CD14-positive monocyte (primary cell): ENCODE results near the gene HADH. TPM values are rescaled to one million over a fixed set of nuclear protein-coding genes. Genes with fewer than 3 reads are reported as not detected.

ENCODE experiments used
- DNase-seq, 3 donors: peaks; one replicate each; pipeline ENCODE4 v3.0.0-alpha.2; 2011 to 2022
- H2AFZ ChIP-seq: 2 replicates; pipeline ENCODE4 v1.6.0; 2012; ENCODE audit warnings: mild to moderate bottlenecking, low read depth, low read length, inconsistent platforms; ENCODE audit not compliant: insufficient read depth, poor library complexity, severe bottlenecking
- H3K27ac ChIP-seq, 2 donors: 1 replicate in 1 of 2; 2 replicates in 1 of 2; pipeline ENCODE4 v1.5.1; 2012 to 2013; ENCODE audit warnings: low read length in 2 of 2, control low read depth in 1 of 2, inconsistent platforms in 1 of 2, low read depth in 1 of 2, mild to moderate bottlenecking in 1 of 2
- H3K27me3 ChIP-seq, 2 donors: one replicate each; pipeline versions ENCODE4 v1.6.0 to v1.6.1; 2011 to 2013; ENCODE audit warnings: low read length in 2 of 2; ENCODE audit not compliant: control insufficient read depth in 2 of 2, insufficient read depth in 2 of 2
- H3K36me3 ChIP-seq, 2 donors: replicated peaks in 1 of 2; 1 replicate in 1 of 2; 2 replicates in 1 of 2; pipeline versions ENCODE4 v1.5.1 to v1.6.1; 2012 to 2013; ENCODE audit warnings: low read length in 2 of 2, control low read depth in 1 of 2, inconsistent platforms in 1 of 2, mild to moderate bottlenecking in 1 of 2; ENCODE audit not compliant: insufficient read depth in 2 of 2, control insufficient read depth in 1 of 2
- H3K4me1 ChIP-seq, 2 donors: 1 replicate in 1 of 2; 2 replicates in 1 of 2; pipeline versions ENCODE4 v1.5.1 to v1.6.1; 2012 to 2013; ENCODE audit warnings: low read length in 2 of 2, control low read depth in 1 of 2, inconsistent platforms in 1 of 2, mild to moderate bottlenecking in 1 of 2, moderate library complexity in 1 of 2; ENCODE audit not compliant: insufficient read depth in 2 of 2, control insufficient read depth in 1 of 2
- H3K4me2 ChIP-seq: replicated peaks from 2 replicates; pipeline ENCODE3; 2012; ENCODE audit warnings: low read length, moderate library complexity, mild to moderate bottlenecking; ENCODE audit not compliant: poor library complexity, severe bottlenecking; ENCODE audit errors: extremely low read depth
- H3K4me3 ChIP-seq, 3 experiments: fragments of 200-600 bp in 1 of 3; sonication (generic) in 1 of 3; replicated peaks in 1 of 3; 1 replicate in 2 of 3; 2 replicates in 1 of 3; pipeline ENCODE4 v1.5.1; 2011 to 2013; ENCODE audit warnings: low read length in 3 of 3, mild to moderate bottlenecking in 3 of 3, control low read depth in 2 of 3, low read depth in 2 of 3, inconsistent platforms in 1 of 3, moderate library complexity in 1 of 3
- H3K79me2 ChIP-seq: 2 replicates; pipeline ENCODE4 v1.6.0; 2012; ENCODE audit warnings: mild to moderate bottlenecking, control low read depth, inconsistent platforms, low read length, moderate library complexity; ENCODE audit not compliant: insufficient read depth
- H3K9ac ChIP-seq: 2 replicates; pipeline ENCODE4 v1.6.0; 2017; ENCODE audit warnings: low read length, mild to moderate bottlenecking; ENCODE audit not compliant: insufficient read depth, poor library complexity, severe bottlenecking
- H3K9me3 ChIP-seq, 2 donors: replicated peaks in 1 of 2; 1 replicate in 1 of 2; 2 replicates in 1 of 2; pipeline versions ENCODE4 v1.5.1 to v1.6.1; 2012 to 2013; ENCODE audit warnings: low read length in 2 of 2, control low read depth in 1 of 2; ENCODE audit not compliant: control insufficient read depth in 1 of 2, insufficient read depth in 1 of 2
- H4K20me1 ChIP-seq: 2 replicates; pipeline ENCODE4 v1.6.0; 2012; ENCODE audit warnings: mild to moderate bottlenecking, low read length, control low read depth, moderate library complexity; ENCODE audit not compliant: insufficient read depth
- H3K27ac Mint-ChIP-seq, 7 donors: one replicate each; pipeline ENCODE4 v1.8.0; 2020; ENCODE audit warnings: mild to moderate bottlenecking in 7 of 7, mixed read lengths in 7 of 7, moderate library complexity in 6 of 7, inconsistent platforms in 2 of 7
- H3K27me3 Mint-ChIP-seq, 3 donors: one replicate each; pipeline ENCODE4 v1.8.0; 2021 to 2022; ENCODE audit warnings: low read depth in 3 of 3, mild to moderate bottlenecking in 3 of 3, mixed read lengths in 3 of 3, moderate library complexity in 3 of 3, inconsistent platforms in 1 of 3
- H3K36me3 Mint-ChIP-seq, 2 donors: one replicate each; pipeline ENCODE4 v1.8.0; 2020; ENCODE audit warnings: mixed read lengths in 2 of 2, inconsistent platforms in 1 of 2, mild to moderate bottlenecking in 1 of 2
- H3K4me1 Mint-ChIP-seq: one replicate; pipeline ENCODE4 v1.8.0; 2020; ENCODE audit warnings: mild to moderate bottlenecking, mixed read lengths
- H3K4me3 Mint-ChIP-seq, 2 donors: one replicate each; pipeline ENCODE4 v1.8.0; 2020; ENCODE audit warnings: mild to moderate bottlenecking in 2 of 2, mixed read lengths in 2 of 2, moderate library complexity in 1 of 2
- H3K9me3 Mint-ChIP-seq, 7 donors: one replicate each; pipeline ENCODE4 v1.8.0; 2020 to 2022; ENCODE audit warnings: mixed read lengths in 7 of 7, mild to moderate bottlenecking in 6 of 7, moderate library complexity in 6 of 7, inconsistent platforms in 2 of 7
- CTCF ChIP-seq: fragments of 200-600 bp; IDR thresholded peaks from one replicate; pipeline ENCODE4 v1.8.0; 2022; ENCODE audit warnings: antibody characterized with exemption, mild to moderate bottlenecking
- WGBS: methylation state at CpG from one replicate; pipeline ENCODE4 v1.1.5; 2013; ENCODE audit warnings: missing lambda C conversion rate; ENCODE audit not compliant: insufficient coverage; 5-methylcytosine and 5-hydroxymethylcytosine counted together
- intact Hi-C, 2 donors: fragments of 100-400 bp; cut with micrococcal nuclease; formaldehyde crosslinking; loops; one replicate each; pipeline versions ENCODE4 v1.15.0 to v1.15.1; 2023
- polyA plus RNA-seq, 3 donors: library from polyadenylated mRNA; depleted of rRNA in 1 of 3; unstranded in 2 of 3; stranded (reverse) in 1 of 3; fragments of 300-500 nt in 2 of 3; fragments of >200 nt in 1 of 3; fragmentation: Illumina TruSeq in 2 of 3; gene quantifications; 1 replicate in 2 of 3; 2 replicates in 1 of 3; pipeline ENCODE4 v1.2.3, GENCODE V29; 2012 to 2021

Gene HADH
- polyA plus RNA-seq, 3 donors: 8.4 to 19.4 (median 19.4) TPM

- H3K4me3 Mint-ChIP-seq: no peak overlapping the region
These were observed 53.8 kb downstream of the HADH start for GRCh38 chr4:108043526-108043925.

GRCh38 chr4:108044951-108045686, 55.4 kb downstream of the HADH start:
- Mint-ChIP-seq H3K4me1 (no peaks in the 10 kb centered on the region), H3K27me3 (peaks cover 0 to 5% (median 2%) of the 10 kb centered on the region in 3 donors), H3K4me3 (no peak overlapping the region), H3K36me3 (no peaks in the 10 kb centered on the region), H3K27ac (no peak overlapping the region), H3K9me3 (peaks cover 0 to 2% (median 0%) of the 10 kb centered on the region in 7 donors)
- H3K4me2 ChIP-seq: no peak overlapping the region
- no peaks in the 10 kb centered on the region for H3K9me3 ChIP-seq
- TF ChIP-seq CTCF: no peak
- DNase-seq: no peak
- H3K36me3 ChIP-seq: no peaks in the 10 kb centered on the region
- WGBS: no CpG with 5 or more reads among the region's 9 CpGs
- no peak overlapping the region for H3K4me3 ChIP-seq
- H3K27ac ChIP-seq: no peak overlapping the region
- H4K20me1 ChIP-seq: no peaks in the 10 kb centered on the region
- no peak overlapping the region for H2AFZ ChIP-seq
- intact Hi-C loops: no loop called here
- H3K79me2 ChIP-seq: no peaks in the 10 kb centered on the region
- no peaks in the 10 kb centered on the region for H3K27me3 ChIP-seq
- H3K9ac ChIP-seq: no peak overlapping the region
- no peaks in the 10 kb centered on the region for H3K4me1 ChIP-seq

More at GRCh38 chr4:108043526-108043925, 53.8 kb downstream of the HADH start:
- no peaks in the 10 kb centered on the region for H3K36me3 ChIP-seq
- DNase-seq: no peak
- no peak overlapping the region for H3K9ac ChIP-seq
- no peaks in the 10 kb centered on the region for H3K27me3 ChIP-seq
- H3K4me1 ChIP-seq: no peaks in the 10 kb centered on the region
- peaks cover 0 to 5% (median 2%) of the 10 kb centered on the region in 3 donors for H3K27me3 Mint-ChIP-seq
- WGBS: 100% methylated on average over 3 of the region's 5 CpGs
- intact Hi-C loops: no loop called here
- TF ChIP-seq CTCF: no peak
- no peaks in the 10 kb centered on the region for H3K9me3 ChIP-seq
- H3K4me3 ChIP-seq: no peak overlapping the region
- no peaks in the 10 kb centered on the region for H3K4me1 Mint-ChIP-seq
- no peak overlapping the region for H3K27ac Mint-ChIP-seq
- no peaks in the 10 kb centered on the region for H3K79me2 ChIP-seq
- no peak overlapping the region for H3K4me2 ChIP-seq
- H3K27ac ChIP-seq: no peak overlapping the region
- H3K36me3 Mint-ChIP-seq: no peaks in the 10 kb centered on the region
- peaks cover 0 to 2% (median 0%) of the 10 kb centered on the region in 7 donors for H3K9me3 Mint-ChIP-seq
- H2AFZ ChIP-seq: no peak overlapping the region
- no peaks in the 10 kb centered on the region for H4K20me1 ChIP-seq
